Osteocyte (in vitro differentiated cells): ENCODE measurements around the gene SGF29. TPM values are rescaled to one million over a fixed set of nuclear protein-coding genes. Genes with fewer than 3 reads are reported as not detected.

Experiments used
- DNase-seq: peaks from one replicate; pipeline ENCODE4 v3.0.0; 2021; ENCODE audit warnings: mixed read lengths; ENCODE audit not compliant: unreplicated experiment; ENCODE audit errors: extremely low spot score
- H3K27ac Mint-ChIP-seq: one replicate; pipeline ENCODE4 v1.8.0; 2021; ENCODE audit warnings: mild to moderate bottlenecking, mixed read lengths; ENCODE audit not compliant: unreplicated experiment
- H3K27me3 Mint-ChIP-seq: one replicate; pipeline ENCODE4 v1.8.0; 2021; ENCODE audit warnings: mixed read lengths; ENCODE audit not compliant: unreplicated experiment
- H3K36me3 Mint-ChIP-seq: one replicate; pipeline ENCODE4 v1.8.0; 2021; ENCODE audit warnings: mixed read lengths; ENCODE audit not compliant: unreplicated experiment
- H3K4me1 Mint-ChIP-seq: one replicate; pipeline ENCODE4 v1.8.0; 2021; ENCODE audit warnings: mixed read lengths; ENCODE audit not compliant: unreplicated experiment
- H3K4me3 Mint-ChIP-seq: one replicate; pipeline ENCODE4 v1.8.0; 2021; ENCODE audit warnings: mild to moderate bottlenecking, moderate library complexity, mixed read lengths; ENCODE audit not compliant: unreplicated experiment
- H3K9me3 Mint-ChIP-seq: one replicate; pipeline ENCODE4 v1.8.0; 2021; ENCODE audit warnings: mixed read lengths; ENCODE audit not compliant: unreplicated experiment
- total RNA-seq: library from RNA; stranded (reverse); gene quantifications from 2 replicates; pipeline ENCODE4 v1.2.1, GENCODE V29; 2021
- TF ChIP-seq, protein P1 (sequence below): fragments of 200-600 bp; sonication (generic); IDR thresholded peaks from 2 replicates; pipeline ENCODE4 v1.5.0; 2021; ENCODE audit warnings: antibody characterized with exemption, mild to moderate bottlenecking, moderate library complexity

The SGF29 gene
- total RNA-seq, 1 donor from 2014 or later = 29.7 TPM

DNA sequence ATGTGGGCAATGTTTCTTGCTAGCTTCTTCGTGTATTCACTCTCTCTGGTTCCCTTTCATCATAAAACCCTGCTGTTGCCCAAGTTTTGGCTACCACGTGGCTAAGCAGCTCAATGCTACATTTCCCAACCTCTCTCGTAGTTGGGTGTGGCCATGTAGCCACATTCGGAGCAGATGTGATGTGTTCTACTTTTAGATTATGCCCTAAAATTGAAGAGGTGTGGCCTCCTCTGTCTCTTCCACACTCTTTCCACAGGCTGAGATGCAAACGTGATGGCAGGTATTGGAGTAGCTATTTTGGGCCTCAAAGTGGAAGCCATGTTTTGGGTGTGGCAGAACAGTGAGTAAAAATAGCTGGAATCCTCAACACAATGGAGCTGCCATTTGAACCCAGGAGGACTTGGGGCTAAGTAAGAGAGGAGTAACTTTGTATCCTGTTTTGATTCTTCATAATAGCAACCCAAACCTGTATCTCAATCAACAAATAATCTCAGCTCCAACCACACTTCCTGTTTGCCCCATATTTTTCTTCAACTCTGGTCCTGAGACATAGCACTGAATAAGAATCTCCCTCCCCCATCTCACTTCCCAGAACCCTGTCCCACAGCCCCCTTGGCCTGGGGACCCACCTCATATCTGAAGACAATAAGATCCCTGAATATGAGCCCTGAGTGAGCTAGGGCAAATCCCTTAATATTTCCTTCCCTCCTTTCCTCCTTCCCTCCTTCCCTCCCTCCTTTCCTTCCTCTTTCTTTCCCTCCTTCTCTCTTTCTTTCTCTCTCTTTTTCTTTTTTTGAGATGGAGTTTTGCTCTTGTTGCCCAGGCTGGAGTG is 19.0 kb upstream of the SGF29 start:
- Mint-ChIP-seq H3K9me3 (no peaks in the 10 kb centered on the region), H3K4me1 (peaks cover 29% of the 10 kb centered on the region), H3K27me3 (no peaks in the 10 kb centered on the region), H3K36me3 (peaks cover 21% of the 10 kb centered on the region), H3K27ac (no peak overlapping the region), H3K4me3 (no peak overlapping the region)
- DNase-seq = no peak
- TF ChIP-seq, protein P1, sequence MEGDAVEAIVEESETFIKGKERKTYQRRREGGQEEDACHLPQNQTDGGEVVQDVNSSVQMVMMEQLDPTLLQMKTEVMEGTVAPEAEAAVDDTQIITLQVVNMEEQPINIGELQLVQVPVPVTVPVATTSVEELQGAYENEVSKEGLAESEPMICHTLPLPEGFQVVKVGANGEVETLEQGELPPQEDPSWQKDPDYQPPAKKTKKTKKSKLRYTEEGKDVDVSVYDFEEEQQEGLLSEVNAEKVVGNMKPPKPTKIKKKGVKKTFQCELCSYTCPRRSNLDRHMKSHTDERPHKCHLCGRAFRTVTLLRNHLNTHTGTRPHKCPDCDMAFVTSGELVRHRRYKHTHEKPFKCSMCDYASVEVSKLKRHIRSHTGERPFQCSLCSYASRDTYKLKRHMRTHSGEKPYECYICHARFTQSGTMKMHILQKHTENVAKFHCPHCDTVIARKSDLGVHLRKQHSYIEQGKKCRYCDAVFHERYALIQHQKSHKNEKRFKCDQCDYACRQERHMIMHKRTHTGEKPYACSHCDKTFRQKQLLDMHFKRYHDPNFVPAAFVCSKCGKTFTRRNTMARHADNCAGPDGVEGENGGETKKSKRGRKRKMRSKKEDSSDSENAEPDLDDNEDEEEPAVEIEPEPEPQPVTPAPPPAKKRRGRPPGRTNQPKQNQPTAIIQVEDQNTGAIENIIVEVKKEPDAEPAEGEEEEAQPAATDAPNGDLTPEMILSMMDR = no peak

GRCh38 chr16:28537076-28537475 is 16.6 kb upstream of the SGF29 start:
- no peak for DNase-seq
- TF ChIP-seq, protein P1 = no peak
- Mint-ChIP-seq H3K9me3 (no peaks in the 10 kb centered on the region), H3K27me3 (no peaks in the 10 kb centered on the region), H3K4me1 (peaks cover 27% of the 10 kb centered on the region), H3K4me3 (peak overlapping the region; percentile 76), H3K36me3 (peaks cover 21% of the 10 kb centered on the region), H3K27ac (no peak overlapping the region)

- H3K27ac Mint-ChIP-seq = peak overlapping the region; percentile 92
- H3K4me3 Mint-ChIP-seq = peak overlapping the region; percentile 76
- peaks cover 26% of the 10 kb centered on the region for H3K4me1 Mint-ChIP-seq
- TF ChIP-seq, protein P1 = no peak
- no peak for DNase-seq
- H3K9me3 Mint-ChIP-seq = no peaks in the 10 kb centered on the region
- H3K36me3 Mint-ChIP-seq = peaks cover 21% of the 10 kb centered on the region
- peaks cover 5% of the 10 kb centered on the region for H3K27me3 Mint-ChIP-seq
Observed at GRCh38 chr16:28537964-28538732, 15.6 kb upstream of the SGF29 start.

- Mint-ChIP-seq H3K36me3 (peaks cover 21% of the 10 kb centered on the region), H3K4me3 (peak within 1 kb of the TSS; percentile 76), H3K9me3 (no peaks in the 10 kb centered on the region), H3K27me3 (peaks cover 6% of the 10 kb centered on the region), H3K27ac (peak within 1 kb of the TSS; percentile 92), H3K4me1 (peaks cover 26% of the 10 kb centered on the region)
- TF ChIP-seq, protein P1 = no peak
- DNase-seq = peak; percentile 93
Observed at GRCh38 chr16:28538733-28539596, 14.8 kb upstream of the SGF29 start, which contains the start of gene NUPR1. Gene NUPR1, minus strand, starts transcription at chr16:28538974. Its CDS starts 67 bp downstream, at chr16:28538907.
